Measurements from ENCODE around the gene RYR1.
"Not testable (repeated sequence)": the region's sequence is repeated elsewhere in the genome, so short reads cannot be mapped to it uniquely, and the experiment has no call there.

The RYR1 gene

GRCh38 chr19:38492181-38492813 is 58.8 kb downstream of the RYR1 start:
- no peak for DNase-seq
- Histone ChIP-seq H3K36me3 (replicated peaks; ENCODE audit: insufficient read depth, low read length) (no peaks in the 10 kb centered on the region), H3K27ac (ENCODE audit: low read length) (no peak overlapping the region), H3K79me2 (ENCODE audit: low read length) (no peaks in the 10 kb centered on the region), H3K4me3 (ENCODE audit: low read length) (no peak overlapping the region), H3K9me2 (replicated peaks; ENCODE audit: insufficient read depth, low read length) (no peaks in the 10 kb centered on the region), H3K9me3 (replicated peaks; ENCODE audit: insufficient read depth, low read length) (no peaks in the 10 kb centered on the region), H3K4me1 (ENCODE audit: low read length) (no peaks in the 10 kb centered on the region), H3K4me2 (ENCODE audit: low read depth, low read length) (no peak overlapping the region), H2AFZ (ENCODE audit: low read length) (no peak overlapping the region), H3F3A (ENCODE audit: insufficient read depth, low read length) (no peaks in the 10 kb centered on the region), H3K9ac (ENCODE audit: low read length) (no peak overlapping the region), H3K27me3 (replicated peaks; ENCODE audit: insufficient read depth, low read length) (peaks cover 76% of the 10 kb centered on the region), H4K20me1 (ENCODE audit: insufficient read depth, low read length) (no peaks in the 10 kb centered on the region)
- TF ChIP-seq EZH2 (optimal IDR thresholded peaks at IDR 0.05; ENCODE audit: low read depth, low read length) (no peak), CTCF (IDR thresholded peaks at IDR 0.05; ENCODE audit: low read length) (no peak), EZH2phosphoT487 (IDR thresholded peaks at IDR 0.05; ENCODE audit: low read length) (no peak)

GRCh38 chr19:38494379-38494778 is 60.9 kb downstream of the RYR1 start:
- H3K9me2 ChIP-seq (replicated peaks; ENCODE audit: insufficient read depth, low read length), result no peaks in the 10 kb centered on the region
- no peaks in the 10 kb centered on the region for H4K20me1 ChIP-seq (ENCODE audit: insufficient read depth, low read length)
- TF ChIP-seq EZH2phosphoT487 (IDR thresholded peaks at IDR 0.05; ENCODE audit: low read length), result no peak
- TF ChIP-seq CTCF (IDR thresholded peaks at IDR 0.05; ENCODE audit: low read length), result no peak
- no peak for TF ChIP-seq EZH2 (optimal IDR thresholded peaks at IDR 0.05; ENCODE audit: low read depth, low read length)
- H3K27ac ChIP-seq (ENCODE audit: low read length), result no peak overlapping the region
- peaks cover 85% of the 10 kb centered on the region for H3K27me3 ChIP-seq (replicated peaks; ENCODE audit: insufficient read depth, low read length)
- H3K4me3 ChIP-seq (ENCODE audit: low read length), result no peak overlapping the region
- H2AFZ ChIP-seq (ENCODE audit: low read length), result no peak overlapping the region
- H3K36me3 ChIP-seq (replicated peaks; ENCODE audit: insufficient read depth, low read length), result no peaks in the 10 kb centered on the region
- no peaks in the 10 kb centered on the region for H3K9me3 ChIP-seq (replicated peaks; ENCODE audit: insufficient read depth, low read length)
- H3K4me2 ChIP-seq (ENCODE audit: low read depth, low read length), result no peak overlapping the region
- H3K9ac ChIP-seq (ENCODE audit: low read length), result no peak overlapping the region
- no peaks in the 10 kb centered on the region for H3K4me1 ChIP-seq (ENCODE audit: low read length)
- no peaks in the 10 kb centered on the region for H3F3A ChIP-seq (ENCODE audit: insufficient read depth, low read length)
- H3K79me2 ChIP-seq (ENCODE audit: low read length), result no peaks in the 10 kb centered on the region
- DNase-seq, result no peak

- not testable (repeated sequence) for H3K27ac ChIP-seq (ENCODE audit: low read length); H3K4me3 ChIP-seq (ENCODE audit: low read length); H3K4me2 ChIP-seq (ENCODE audit: low read depth, low read length); H4K20me1 ChIP-seq (ENCODE audit: insufficient read depth, low read length); H3K9me3 ChIP-seq (replicated peaks; ENCODE audit: insufficient read depth, low read length); H3K9ac ChIP-seq (ENCODE audit: low read length); H3K79me2 ChIP-seq (ENCODE audit: low read length); H3F3A ChIP-seq (ENCODE audit: insufficient read depth, low read length); DNase-seq; H3K36me3 ChIP-seq (replicated peaks; ENCODE audit: insufficient read depth, low read length); H2AFZ ChIP-seq (ENCODE audit: low read length); H3K9me2 ChIP-seq (replicated peaks; ENCODE audit: insufficient read depth, low read length); H3K4me1 ChIP-seq (ENCODE audit: low read length)
- peaks cover 85% of the 10 kb centered on the region for H3K27me3 ChIP-seq (replicated peaks; ENCODE audit: insufficient read depth, low read length)
Measured at GRCh38 chr19:38495375-38495774, 61.9 kb downstream of the RYR1 start.

- no peak overlapping the region for H3K9ac ChIP-seq (ENCODE audit: low read length)
- no peak overlapping the region for H2AFZ ChIP-seq (ENCODE audit: low read length)
- no peaks in the 10 kb centered on the region for H3K9me3 ChIP-seq (replicated peaks; ENCODE audit: insufficient read depth, low read length)
- H3K27ac ChIP-seq (ENCODE audit: low read length), result no peak overlapping the region
- TF ChIP-seq CTCF (IDR thresholded peaks at IDR 0.05; ENCODE audit: low read length) (no peak), EZH2phosphoT487 (IDR thresholded peaks at IDR 0.05; ENCODE audit: low read length) (no peak), EZH2 (optimal IDR thresholded peaks at IDR 0.05; ENCODE audit: low read depth, low read length) (no peak)
- H3K4me3 ChIP-seq (ENCODE audit: low read length), result no peak overlapping the region
- H4K20me1 ChIP-seq (ENCODE audit: insufficient read depth, low read length), result no peaks in the 10 kb centered on the region
- DNase-seq, result no peak
- no peak overlapping the region for H3K4me2 ChIP-seq (ENCODE audit: low read depth, low read length)
- H3K9me2 ChIP-seq (replicated peaks; ENCODE audit: insufficient read depth, low read length), result no peaks in the 10 kb centered on the region
- H3F3A ChIP-seq (ENCODE audit: insufficient read depth, low read length), result no peaks in the 10 kb centered on the region
- H3K36me3 ChIP-seq (replicated peaks; ENCODE audit: insufficient read depth, low read length), result no peaks in the 10 kb centered on the region
- H3K27me3 ChIP-seq (replicated peaks; ENCODE audit: insufficient read depth, low read length), result peaks cover 85% of the 10 kb centered on the region
- H3K79me2 ChIP-seq (ENCODE audit: low read length), result no peaks in the 10 kb centered on the region
- no peaks in the 10 kb centered on the region for H3K4me1 ChIP-seq (ENCODE audit: low read length)
Measured at GRCh38 chr19:38496116-38496515, 62.6 kb downstream of the RYR1 start.

Measured in MM.1S (cell line).